Keratinocyte (primary cell): Measurements from ENCODE around the gene FKBP5. TPM values are rescaled to one million over a fixed set of nuclear protein-coding genes. Genes with fewer than 3 reads are reported as not detected.
"Not testable (repeated sequence)": the region's sequence is repeated elsewhere in the genome, so short reads cannot be mapped to it uniquely, and the experiment has no call there.

Experiments used
- DNase-seq: peaks from one replicate; pipeline ENCODE4 v3.0.0-alpha.2; 2011; ENCODE audit warnings: low read depth, missing footprints, low spot score
- FAIRE-seq: peaks from 2 replicates; lab custom pipeline; 2011; peaks lifted over from hg19 to GRCh38; lab: Jason Lieb, UNC
- H2AFZ ChIP-seq: 2 replicates; pipeline ENCODE4 v1.6.0; 2012; ENCODE audit warnings: low read length, control low read depth, inconsistent platforms; ENCODE audit not compliant: control insufficient read depth
- H3K27ac ChIP-seq: 2 replicates; pipeline ENCODE4 v1.5.1; 2011; ENCODE audit warnings: low read length; ENCODE audit not compliant: control insufficient read depth, insufficient read depth
- H3K27me3 ChIP-seq: 3 replicates; pipeline ENCODE4 v1.6.0; 2011; ENCODE audit warnings: low read length; ENCODE audit not compliant: control insufficient read depth, insufficient read depth; ENCODE audit errors: extremely low read depth
- H3K36me3 ChIP-seq, 2 experiments: 2 replicates in 1 of 2; 3 replicates in 1 of 2; pipeline ENCODE4 v1.5.1; 2011; ENCODE audit warnings: low read length in 2 of 2, mild to moderate bottlenecking in 1 of 2; ENCODE audit not compliant: control insufficient read depth in 2 of 2, insufficient read depth in 2 of 2; ENCODE audit errors: extremely low read depth in 1 of 2
- H3K4me1 ChIP-seq: 3 replicates; pipeline ENCODE4 v1.5.1; 2011; ENCODE audit warnings: low read length; ENCODE audit not compliant: control insufficient read depth, insufficient read depth; ENCODE audit errors: extremely low read depth
- H3K4me2 ChIP-seq: 3 replicates; pipeline ENCODE4 v1.6.0; 2011; ENCODE audit warnings: low read depth, low read length; ENCODE audit not compliant: control insufficient read depth, insufficient read depth; ENCODE audit errors: extremely low read depth
- H3K4me3 ChIP-seq, 3 experiments: fragments of 200-600 bp in 1 of 3; sonication (generic) in 1 of 3; 2 replicates in 2 of 3; 3 replicates in 1 of 3; pipeline ENCODE4 v1.5.1; 2011 to 2016; ENCODE audit warnings: low read length in 3 of 3, mild to moderate bottlenecking in 3 of 3, control low read depth in 2 of 3, inconsistent platforms in 1 of 3, low read depth in 1 of 3, mixed read lengths in 1 of 3, mixed run types in 1 of 3, moderate library complexity in 1 of 3; ENCODE audit not compliant: control insufficient read depth in 2 of 3, insufficient read depth in 2 of 3; ENCODE audit errors: extremely low read depth in 1 of 3
- H3K79me2 ChIP-seq: 2 replicates; pipeline ENCODE4 v1.6.0; 2012; ENCODE audit warnings: low read length; ENCODE audit not compliant: control insufficient read depth, insufficient read depth
- H3K9ac ChIP-seq: 3 replicates; pipeline ENCODE4 v1.6.0; 2011; ENCODE audit warnings: low read length; ENCODE audit not compliant: control insufficient read depth, insufficient read depth; ENCODE audit errors: extremely low read depth
- H3K9me1 ChIP-seq: 3 replicates; pipeline ENCODE4 v1.6.0; 2011; ENCODE audit warnings: low read length; ENCODE audit not compliant: control insufficient read depth, insufficient read depth; ENCODE audit errors: extremely low read depth
- H3K9me3 ChIP-seq: 2 replicates; pipeline ENCODE4 v1.5.1; 2012; ENCODE audit warnings: low read depth, low read length; ENCODE audit not compliant: control insufficient read depth
- H4K20me1 ChIP-seq: 3 replicates; pipeline ENCODE4 v1.6.0; 2011; ENCODE audit warnings: low read length; ENCODE audit not compliant: control insufficient read depth, insufficient read depth; ENCODE audit errors: extremely low read depth
- EZH2 ChIP-seq: IDR thresholded peaks from one replicate; pipeline ENCODE4 v1.6.1; 2012; ENCODE audit warnings: inconsistent platforms, mild to moderate bottlenecking, low read length, moderate library complexity
- dilution Hi-C: fragments of 300-500 bp; cut with MboI; formaldehyde crosslinking; loops from one replicate; pipeline ENCODE4 v1.7.0; 2020; ENCODE audit warnings: low sequenced_read_pairs; ENCODE audit not compliant: extremely low pct_ligation_motif_present
- polyA plus RNA-seq, 5 experiments: library from polyadenylated mRNA; depleted of rRNA in 3 of 5; stranded (reverse) in 3 of 5; stranded (forward) in 1 of 5; unstranded in 1 of 5; fragments of >200 nt; gene quantifications; 1 replicate in 1 of 5; 2 replicates in 3 of 5; 3 replicates in 1 of 5; pipeline versions ENCODE4 v1.2.1 to v1.2.3, GENCODE V29; 2011 to 2012; ENCODE audit warnings: missing spikeins in 2 of 5, low read depth in 1 of 5, low replicate concordance in 1 of 5
- TF ChIP-seq, protein P1 (sequence below), 3 experiments: IDR thresholded peaks in 1 of 3; conservative IDR thresholded peaks in 1 of 3; optimal IDR thresholded peaks in 1 of 3; 2 replicates in 2 of 3; 3 replicates in 1 of 3; pipeline versions ENCODE3 to v1.5.1; 2011; ENCODE audit warnings: low read length in 3 of 3, mild to moderate bottlenecking in 3 of 3, moderate library complexity in 2 of 3, control low read depth in 1 of 3, inconsistent platforms in 1 of 3; ENCODE audit not compliant: insufficient read depth in 2 of 3; ENCODE audit errors: extremely low read depth in 1 of 3

FKBP5 gene
- polyA plus RNA-seq, 1 donor (not counting 4 experiments of a cell fraction or from before 2014, with no cell fraction given): 88.3 TPM

- H4K20me1 ChIP-seq: no peaks in the 10 kb centered on the region
- H3K4me3 ChIP-seq: no peak overlapping the region
- no peaks in the 10 kb centered on the region for H3K9me3 ChIP-seq
- no peaks in the 10 kb centered on the region for H3K27me3 ChIP-seq
- no peak overlapping the region for H2AFZ ChIP-seq
- no peak overlapping the region for H3K27ac ChIP-seq
- no peak overlapping the region for H3K9ac ChIP-seq
- FAIRE-seq (no peak), DNase-seq (no peak)
- TF ChIP-seq EZH2: no peak
- TF ChIP-seq, protein P1, sequence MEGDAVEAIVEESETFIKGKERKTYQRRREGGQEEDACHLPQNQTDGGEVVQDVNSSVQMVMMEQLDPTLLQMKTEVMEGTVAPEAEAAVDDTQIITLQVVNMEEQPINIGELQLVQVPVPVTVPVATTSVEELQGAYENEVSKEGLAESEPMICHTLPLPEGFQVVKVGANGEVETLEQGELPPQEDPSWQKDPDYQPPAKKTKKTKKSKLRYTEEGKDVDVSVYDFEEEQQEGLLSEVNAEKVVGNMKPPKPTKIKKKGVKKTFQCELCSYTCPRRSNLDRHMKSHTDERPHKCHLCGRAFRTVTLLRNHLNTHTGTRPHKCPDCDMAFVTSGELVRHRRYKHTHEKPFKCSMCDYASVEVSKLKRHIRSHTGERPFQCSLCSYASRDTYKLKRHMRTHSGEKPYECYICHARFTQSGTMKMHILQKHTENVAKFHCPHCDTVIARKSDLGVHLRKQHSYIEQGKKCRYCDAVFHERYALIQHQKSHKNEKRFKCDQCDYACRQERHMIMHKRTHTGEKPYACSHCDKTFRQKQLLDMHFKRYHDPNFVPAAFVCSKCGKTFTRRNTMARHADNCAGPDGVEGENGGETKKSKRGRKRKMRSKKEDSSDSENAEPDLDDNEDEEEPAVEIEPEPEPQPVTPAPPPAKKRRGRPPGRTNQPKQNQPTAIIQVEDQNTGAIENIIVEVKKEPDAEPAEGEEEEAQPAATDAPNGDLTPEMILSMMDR (optimal IDR thresholded peaks at IDR 0.05 in 1 of 3, IDR thresholded peaks at IDR 0.05 in 1 of 3, conservative IDR thresholded peaks at IDR 0.05 in 1 of 3; ENCODE audit: extremely low read depth in 1 of 3, insufficient read depth in 2 of 3, low read length in 3 of 3): no peak
- H3K36me3 ChIP-seq: no peaks in the 10 kb centered on the region
- H3K79me2 ChIP-seq: no peaks in the 10 kb centered on the region
- H3K4me2 ChIP-seq: no peak overlapping the region
- peaks cover 29% of the 10 kb centered on the region for H3K4me1 ChIP-seq
- no peaks in the 10 kb centered on the region for H3K9me1 ChIP-seq
- dilution Hi-C loops: loop anchor here (25.0 kb wide), 1 partner anchor 173 kb away; no protein-coding TSS in a partner anchor
Observed at GRCh38 chr6:35735452-35735851, 46.7 kb upstream of the FKBP5 start.

DNA sequence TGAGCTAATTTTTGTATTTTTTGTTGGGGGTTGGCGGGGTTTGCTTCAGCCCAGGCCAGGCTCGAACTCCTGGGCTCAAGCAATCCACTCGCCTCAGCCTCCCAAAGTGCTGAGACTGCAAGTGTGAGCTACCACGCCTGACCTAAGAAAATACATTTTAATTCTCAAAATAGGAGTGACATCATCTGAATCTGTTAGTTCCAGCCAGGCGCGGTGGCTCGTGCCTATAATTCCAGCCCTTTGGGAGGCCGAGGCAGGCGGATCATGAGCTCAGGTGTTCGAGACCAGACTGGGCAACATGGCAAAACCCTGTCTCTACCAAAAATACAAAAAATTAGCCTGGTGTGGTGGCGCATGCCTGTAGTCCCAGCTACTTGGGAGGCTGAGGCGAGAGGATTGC lies 45.6 kb upstream of the FKBP5 start:
- H3K9ac ChIP-seq, H4K20me1 ChIP-seq, H2AFZ ChIP-seq, H3K4me3 ChIP-seq, DNase-seq, H3K4me2 ChIP-seq, H3K27ac ChIP-seq, H3K79me2 ChIP-seq, FAIRE-seq, H3K9me3 ChIP-seq, H3K27me3 ChIP-seq, H3K9me1 ChIP-seq, H3K36me3 ChIP-seq: not testable (repeated sequence)
- peaks cover 35% of the 10 kb centered on the region for H3K4me1 ChIP-seq
- dilution Hi-C loops: loop anchor here (25.0 kb wide), 1 partner anchor 172 kb away; no protein-coding TSS in a partner anchor

DNA sequence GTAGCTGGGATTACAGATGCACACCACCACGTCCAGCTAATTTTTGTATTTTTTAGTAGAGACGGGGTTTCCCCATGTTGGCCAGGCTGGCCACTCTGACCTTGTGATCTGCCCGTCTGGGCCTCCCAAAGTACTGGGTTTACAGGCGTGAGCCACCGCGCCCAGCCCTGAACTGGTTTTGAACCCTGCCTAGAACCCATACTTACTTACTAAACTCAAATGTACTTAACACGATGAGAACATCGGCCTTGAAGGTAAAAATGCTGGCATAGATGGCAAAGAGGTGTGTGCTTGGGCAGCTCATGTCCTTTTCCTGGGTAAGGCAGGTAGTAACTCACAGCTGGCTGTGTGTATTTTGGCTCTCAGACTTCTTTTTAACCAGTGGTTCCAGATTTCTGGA lies 44.9 kb upstream of the FKBP5 start:
- H3K27ac ChIP-seq: peak overlapping the region; percentile 2
- no peak overlapping the region for H3K4me2 ChIP-seq
- peak overlapping the region; percentile 26 for H3K9ac ChIP-seq
- FAIRE-seq: no peak
- no peaks in the 10 kb centered on the region for H3K79me2 ChIP-seq
- no peaks in the 10 kb centered on the region for H3K9me1 ChIP-seq
- no peak for DNase-seq
- H3K27me3 ChIP-seq: no peaks in the 10 kb centered on the region
- dilution Hi-C loops: loop anchor here (25.0 kb wide), 1 partner anchor 171 kb away; no protein-coding TSS in a partner anchor
- TF ChIP-seq EZH2: no peak
- TF ChIP-seq, protein P1 (optimal IDR thresholded peaks at IDR 0.05 in 1 of 3, IDR thresholded peaks at IDR 0.05 in 1 of 3, conservative IDR thresholded peaks at IDR 0.05 in 1 of 3; ENCODE audit: extremely low read depth in 1 of 3, insufficient read depth in 2 of 3, low read length in 3 of 3): no peak
- no peak overlapping the region for H3K4me3 ChIP-seq
- peaks cover 42% of the 10 kb centered on the region for H3K4me1 ChIP-seq
- H3K9me3 ChIP-seq: no peaks in the 10 kb centered on the region
- H3K36me3 ChIP-seq: no peaks in the 10 kb centered on the region
- no peaks in the 10 kb centered on the region for H4K20me1 ChIP-seq
- peak overlapping the region; percentile 45 for H2AFZ ChIP-seq
